Liver (tissue), 3 donors: Measurements from ENCODE around the gene PRG3.

Source experiments
- FOXA1 ChIP-seq: IDR thresholded peaks from 2 replicates; pipeline ENCODE4 v1.6.1; 2016; ENCODE audit warnings: antibody characterized with exemption
- HNF4G ChIP-seq: IDR thresholded peaks from 2 replicates; pipeline ENCODE4 v1.6.1; 2016; ENCODE audit warnings: antibody characterized with exemption
- NR2F2 ChIP-seq: IDR thresholded peaks from 2 replicates; pipeline ENCODE4 v1.6.1; 2016; ENCODE audit warnings: antibody characterized with exemption
- RAD21 ChIP-seq, 2 donors: IDR thresholded peaks; 2 replicates each; pipeline ENCODE4 v1.6.1; 2016; ENCODE audit warnings: antibody characterized with exemption in 2 of 2, mild to moderate bottlenecking in 2 of 2
- REST ChIP-seq: IDR thresholded peaks from 2 replicates; pipeline ENCODE4 v1.6.1; 2016; ENCODE audit warnings: antibody characterized with exemption, mild to moderate bottlenecking
- TAF1 ChIP-seq: conservative IDR thresholded peaks from 2 replicates; pipeline ENCODE4 v1.6.1; 2016; ENCODE audit warnings: antibody characterized with exemption, mild to moderate bottlenecking
- YY1 ChIP-seq: IDR thresholded peaks from 2 replicates; pipeline ENCODE4 v1.6.1; 2016; ENCODE audit warnings: antibody characterized with exemption, mild to moderate bottlenecking
- TF ChIP-seq, protein P1 (sequence below): fragments of 150-350 bp; IDR thresholded peaks from 2 replicates; pipeline ENCODE4 v1.5.1; 2017; ENCODE audit warnings: improper control_type of control experiment, low read depth, low read length; ENCODE audit not compliant: missing input control
- TF ChIP-seq, protein P2 (sequence below): IDR thresholded peaks from 2 replicates; pipeline ENCODE4 v1.6.1; 2016; ENCODE audit warnings: antibody characterized with exemption
- TF ChIP-seq, protein P3 (sequence below): IDR thresholded peaks from 2 replicates; pipeline ENCODE4 v1.6.1; 2016; ENCODE audit warnings: antibody characterized with exemption
- donor health status: healthy.
- donor health status: healthy.

GRCh38 chr11:57424137-57424791, 43.3 kb upstream of the PRG3 start:
- TF ChIP-seq, protein P1, sequence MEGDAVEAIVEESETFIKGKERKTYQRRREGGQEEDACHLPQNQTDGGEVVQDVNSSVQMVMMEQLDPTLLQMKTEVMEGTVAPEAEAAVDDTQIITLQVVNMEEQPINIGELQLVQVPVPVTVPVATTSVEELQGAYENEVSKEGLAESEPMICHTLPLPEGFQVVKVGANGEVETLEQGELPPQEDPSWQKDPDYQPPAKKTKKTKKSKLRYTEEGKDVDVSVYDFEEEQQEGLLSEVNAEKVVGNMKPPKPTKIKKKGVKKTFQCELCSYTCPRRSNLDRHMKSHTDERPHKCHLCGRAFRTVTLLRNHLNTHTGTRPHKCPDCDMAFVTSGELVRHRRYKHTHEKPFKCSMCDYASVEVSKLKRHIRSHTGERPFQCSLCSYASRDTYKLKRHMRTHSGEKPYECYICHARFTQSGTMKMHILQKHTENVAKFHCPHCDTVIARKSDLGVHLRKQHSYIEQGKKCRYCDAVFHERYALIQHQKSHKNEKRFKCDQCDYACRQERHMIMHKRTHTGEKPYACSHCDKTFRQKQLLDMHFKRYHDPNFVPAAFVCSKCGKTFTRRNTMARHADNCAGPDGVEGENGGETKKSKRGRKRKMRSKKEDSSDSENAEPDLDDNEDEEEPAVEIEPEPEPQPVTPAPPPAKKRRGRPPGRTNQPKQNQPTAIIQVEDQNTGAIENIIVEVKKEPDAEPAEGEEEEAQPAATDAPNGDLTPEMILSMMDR = no peak
- TF ChIP-seq TAF1 (no peak), RAD21 (IDR thresholded peaks at IDR 0.05) (no peak), HNF4G (no peak), NR2F2 (no peak), FOXA1 (no peak), REST (no peak), YY1 (no peak)
- TF ChIP-seq, protein P2, sequence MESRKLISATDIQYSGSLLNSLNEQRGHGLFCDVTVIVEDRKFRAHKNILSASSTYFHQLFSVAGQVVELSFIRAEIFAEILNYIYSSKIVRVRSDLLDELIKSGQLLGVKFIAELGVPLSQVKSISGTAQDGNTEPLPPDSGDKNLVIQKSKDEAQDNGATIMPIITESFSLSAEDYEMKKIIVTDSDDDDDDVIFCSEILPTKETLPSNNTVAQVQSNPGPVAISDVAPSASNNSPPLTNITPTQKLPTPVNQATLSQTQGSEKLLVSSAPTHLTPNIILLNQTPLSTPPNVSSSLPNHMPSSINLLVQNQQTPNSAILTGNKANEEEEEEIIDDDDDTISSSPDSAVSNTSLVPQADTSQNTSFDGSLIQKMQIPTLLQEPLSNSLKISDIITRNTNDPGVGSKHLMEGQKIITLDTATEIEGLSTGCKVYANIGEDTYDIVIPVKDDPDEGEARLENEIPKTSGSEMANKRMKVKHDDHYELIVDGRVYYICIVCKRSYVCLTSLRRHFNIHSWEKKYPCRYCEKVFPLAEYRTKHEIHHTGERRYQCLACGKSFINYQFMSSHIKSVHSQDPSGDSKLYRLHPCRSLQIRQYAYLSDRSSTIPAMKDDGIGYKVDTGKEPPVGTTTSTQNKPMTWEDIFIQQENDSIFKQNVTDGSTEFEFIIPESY = no peak
- TF ChIP-seq, protein P3, sequence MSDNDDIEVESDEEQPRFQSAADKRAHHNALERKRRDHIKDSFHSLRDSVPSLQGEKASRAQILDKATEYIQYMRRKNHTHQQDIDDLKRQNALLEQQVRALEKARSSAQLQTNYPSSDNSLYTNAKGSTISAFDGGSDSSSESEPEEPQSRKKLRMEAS = no peak
